Activated T-cell treated with anti-CD3 and anti-CD28 coated beads, Interleukin-2, amount 50 U/mL, for 72 hours (primary cell): Measurements from ENCODE around the gene THSD4. TPM values are rescaled to one million over a fixed set of nuclear protein-coding genes. Genes with fewer than 3 reads are reported as not detected.

Experiments used
- ATAC-seq, 2 donors: fragments of 150-1000 bp; cut with Tn5 transposase; replicated peaks in 1 of 2; 2 replicates each; pipeline ENCODE4 v1.10.0; 2021; ENCODE audit warnings: moderate library complexity in 2 of 2, mild to moderate bottlenecking in 1 of 2
- DNase-seq, 2 donors: peaks; one replicate each; pipeline ENCODE4 v3.0.0; 2021 to 2022; ENCODE audit warnings: mixed read lengths in 1 of 2
- H3K27ac Mint-ChIP-seq: one replicate; pipeline ENCODE4 v1.8.0; 2022; ENCODE audit warnings: mild to moderate bottlenecking, moderate library complexity, mixed read lengths
- H3K27me3 Mint-ChIP-seq: one replicate; pipeline ENCODE4 v1.8.0; 2022; ENCODE audit warnings: low read depth, mixed read lengths
- H3K36me3 Mint-ChIP-seq, 2 donors: one replicate each; pipeline ENCODE4 v1.8.0; 2022; ENCODE audit warnings: mixed read lengths in 2 of 2, mild to moderate bottlenecking in 1 of 2; ENCODE audit not compliant: insufficient read depth in 2 of 2
- H3K4me1 Mint-ChIP-seq: one replicate; pipeline ENCODE4 v1.8.0; 2022; ENCODE audit warnings: low read depth, mixed read lengths
- H3K4me3 Mint-ChIP-seq, 2 donors: one replicate each; pipeline ENCODE4 v1.8.0; 2022; ENCODE audit warnings: mild to moderate bottlenecking in 2 of 2, mixed read lengths in 2 of 2, moderate library complexity in 2 of 2
- H3K9me3 Mint-ChIP-seq, 2 donors: one replicate each; pipeline ENCODE4 v1.8.0; 2022; ENCODE audit warnings: mixed read lengths in 2 of 2
- total RNA-seq, 2 donors: library from RNA; stranded (reverse); gene quantifications; one replicate each; pipeline ENCODE4 v1.2.3, GENCODE V29; 2022

The THSD4 gene
- total RNA-seq, 2 donors from 2014 or later, result not detected

DNA sequence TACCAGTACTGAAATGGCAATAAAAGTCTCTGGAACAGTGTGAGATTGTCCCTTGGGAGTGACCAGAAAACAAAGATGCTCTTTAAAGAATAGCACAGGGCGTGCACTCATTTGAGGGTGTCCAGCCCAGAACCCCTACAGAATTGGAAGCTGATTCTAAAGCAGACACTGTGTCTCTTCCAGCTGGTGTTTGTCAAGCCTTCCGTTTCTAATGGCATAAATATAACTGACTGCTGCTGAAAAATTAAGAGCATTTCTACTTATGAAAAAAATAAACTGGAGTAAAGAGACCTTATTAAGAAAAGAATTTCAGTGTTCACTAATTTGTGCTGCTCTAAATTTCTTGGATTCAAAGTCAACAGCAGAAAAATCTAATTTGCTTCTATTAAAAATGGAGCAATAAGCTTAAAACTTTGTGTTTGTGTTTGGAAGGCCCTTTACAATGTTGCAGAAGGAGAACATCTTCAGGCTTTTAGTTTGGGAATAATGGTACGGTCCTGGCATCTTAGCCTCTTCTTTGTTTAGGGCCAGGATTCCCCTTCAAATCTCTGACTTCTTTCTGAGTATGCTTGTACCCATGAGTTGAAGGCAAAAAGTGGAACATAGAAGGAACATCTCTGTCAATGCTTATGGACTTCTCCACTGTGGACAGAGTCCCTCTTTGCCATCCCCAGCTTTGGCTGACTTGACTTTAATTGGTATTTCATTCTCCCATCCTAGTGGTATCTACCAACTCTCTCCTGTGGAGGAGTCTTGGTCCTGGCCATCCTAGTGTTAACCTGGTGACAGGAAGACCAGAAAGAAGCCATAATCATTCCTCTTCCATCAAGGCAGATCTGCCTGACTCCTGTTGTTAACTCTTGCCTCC lies 65.9 kb downstream of the THSD4 start:
- H3K4me1 Mint-ChIP-seq, result no peaks in the 10 kb centered on the region
- H3K4me3 Mint-ChIP-seq, result no peak overlapping the region
- no peak for DNase-seq
- H3K27ac Mint-ChIP-seq, result no peak overlapping the region
- H3K27me3 Mint-ChIP-seq, result peaks cover 10% of the 10 kb centered on the region
- ATAC-seq, result no peak
- no peaks in the 10 kb centered on the region for H3K36me3 Mint-ChIP-seq
- peaks cover 0 to 2% of the 10 kb centered on the region in 2 donors for H3K9me3 Mint-ChIP-seq

DNA sequence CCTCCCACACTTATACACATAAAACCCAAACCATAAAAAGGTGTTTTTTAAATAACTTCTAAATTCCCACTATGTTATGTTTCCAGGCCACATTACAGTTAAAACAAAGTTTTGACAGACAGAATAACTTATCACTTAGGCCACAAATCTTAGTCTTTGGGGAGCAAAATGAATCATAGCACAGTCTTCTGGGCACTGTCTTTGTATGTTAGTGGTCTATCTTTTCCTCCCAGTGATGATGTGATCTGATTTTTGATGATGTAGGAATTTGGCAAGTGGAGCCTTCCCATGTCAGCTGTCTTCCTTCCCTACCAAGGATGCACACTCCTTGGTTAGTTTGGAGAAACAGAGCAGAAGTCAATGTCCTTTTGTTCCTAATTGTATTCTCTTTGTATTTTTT lies 67.3 kb downstream of the THSD4 start:
- ATAC-seq, result no peak
- Mint-ChIP-seq H3K36me3 (no peaks in the 10 kb centered on the region), H3K4me1 (no peaks in the 10 kb centered on the region), H3K27ac (no peak overlapping the region), H3K27me3 (peaks cover 10% of the 10 kb centered on the region), H3K4me3 (no peak overlapping the region), H3K9me3 (peaks cover 0 to 2% of the 10 kb centered on the region in 2 donors)
- DNase-seq, result no peak

DNA sequence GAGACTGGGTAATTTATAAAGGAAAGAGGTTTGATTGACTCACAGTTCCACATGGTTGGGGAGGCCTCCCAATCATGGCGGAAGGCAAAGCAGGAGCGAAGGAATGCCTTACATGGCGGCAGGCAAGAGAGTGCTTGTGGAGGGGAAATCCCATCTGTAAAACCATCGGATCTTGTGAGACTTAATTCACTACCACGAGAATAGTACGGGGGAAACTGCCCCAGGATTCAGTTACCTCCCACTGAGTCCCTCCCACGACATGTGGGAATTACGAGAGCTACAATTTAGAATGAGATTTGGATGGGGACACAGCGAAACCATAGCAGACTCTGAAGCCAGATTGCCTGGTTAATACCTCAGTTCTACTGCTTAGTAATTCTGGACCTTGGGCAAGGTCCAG lies 67.8 kb downstream of the THSD4 start:
- H3K4me3 Mint-ChIP-seq, result no peak overlapping the region

DNA sequence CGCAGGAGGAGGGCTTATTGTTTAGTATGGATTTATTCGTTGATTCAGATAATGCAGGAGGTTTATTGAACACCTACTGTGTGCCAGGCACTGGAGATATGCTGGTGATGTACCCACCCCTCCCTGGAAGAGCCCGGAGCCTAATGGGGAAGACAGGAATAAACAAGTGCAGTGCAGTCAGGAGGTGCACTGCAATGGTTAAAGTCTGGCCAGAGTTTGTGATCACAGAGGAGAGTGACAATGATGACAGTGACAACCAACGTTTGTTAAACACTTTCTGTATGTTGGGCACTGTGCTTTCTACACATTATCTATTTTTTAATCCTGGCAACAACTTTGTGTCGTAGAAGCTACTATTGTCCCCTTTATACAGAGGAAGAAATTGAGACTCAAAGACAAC lies 70.4 kb downstream of the THSD4 start:
- DNase-seq (no peak), ATAC-seq (no peak)
- Mint-ChIP-seq H3K36me3 (no peaks in the 10 kb centered on the region), H3K4me1 (no peaks in the 10 kb centered on the region), H3K9me3 (peaks cover 0 to 2% of the 10 kb centered on the region in 2 donors), H3K27me3 (peaks cover 10% of the 10 kb centered on the region), H3K4me3 (no peak overlapping the region), H3K27ac (no peak overlapping the region)

More for the DNA sequence above, 67.8 kb downstream of the THSD4 start:
- DNase-seq (no peak), ATAC-seq (no peak)
- H3K9me3 Mint-ChIP-seq, result peaks cover 0 to 2% of the 10 kb centered on the region in 2 donors
- H3K36me3 Mint-ChIP-seq, result no peaks in the 10 kb centered on the region
- no peak overlapping the region for H3K27ac Mint-ChIP-seq
- H3K27me3 Mint-ChIP-seq, result peaks cover 10% of the 10 kb centered on the region
- H3K4me1 Mint-ChIP-seq, result no peaks in the 10 kb centered on the region

DNA sequence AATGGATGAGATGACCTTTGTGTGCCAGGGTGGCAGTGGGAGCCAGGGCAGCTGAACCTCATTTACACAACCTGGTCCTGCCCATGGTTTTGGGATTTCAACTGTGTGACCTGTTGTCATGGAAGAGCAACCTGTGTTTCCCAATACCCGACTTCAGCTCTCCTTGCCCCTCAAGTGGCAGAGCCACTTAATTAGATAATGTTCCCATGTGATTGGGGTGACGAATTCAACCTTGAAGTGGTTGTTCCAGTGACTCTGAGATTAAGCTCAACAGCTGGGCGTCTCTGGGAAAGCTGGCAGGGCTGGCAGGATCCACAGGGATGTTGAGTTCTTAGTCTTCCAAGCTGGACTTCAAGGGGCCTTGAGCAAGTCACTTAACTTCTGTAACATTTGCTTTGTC lies 71.0 kb downstream of the THSD4 start:
- Mint-ChIP-seq H3K27me3 (peaks cover 10% of the 10 kb centered on the region), H3K9me3 (peaks cover 0 to 2% of the 10 kb centered on the region in 2 donors), H3K4me3 (no peak overlapping the region), H3K4me1 (no peaks in the 10 kb centered on the region), H3K27ac (no peak overlapping the region), H3K36me3 (no peaks in the 10 kb centered on the region)
- no peak for ATAC-seq
- DNase-seq, result no peak

DNA sequence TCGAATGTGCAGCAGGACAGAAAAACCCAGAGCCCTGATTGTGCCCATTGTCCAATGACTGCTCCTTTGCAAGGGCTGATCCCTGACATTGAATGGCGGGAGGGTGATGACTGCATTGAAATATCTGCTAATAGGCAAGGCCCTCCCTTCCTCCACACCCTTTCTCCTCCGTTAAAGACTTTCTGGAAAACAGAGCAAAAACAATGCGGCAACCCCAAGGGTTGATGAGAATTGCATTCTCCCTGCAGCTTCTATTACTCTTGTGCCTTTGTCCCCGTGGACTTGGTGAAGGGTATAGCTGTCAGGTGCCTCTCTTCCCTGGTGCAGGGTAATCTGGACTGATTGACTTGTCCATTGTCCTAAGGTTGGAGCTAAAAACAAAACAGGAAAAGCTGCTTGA lies 71.8 kb downstream of the THSD4 start:
- Mint-ChIP-seq H3K27me3 (peaks cover 10% of the 10 kb centered on the region), H3K4me1 (no peaks in the 10 kb centered on the region), H3K27ac (no peak overlapping the region), H3K36me3 (no peaks in the 10 kb centered on the region), H3K9me3 (peaks cover 0 to 2% of the 10 kb centered on the region in 2 donors), H3K4me3 (no peak overlapping the region)
- ATAC-seq, result no peak
- DNase-seq, result no peak

DNA sequence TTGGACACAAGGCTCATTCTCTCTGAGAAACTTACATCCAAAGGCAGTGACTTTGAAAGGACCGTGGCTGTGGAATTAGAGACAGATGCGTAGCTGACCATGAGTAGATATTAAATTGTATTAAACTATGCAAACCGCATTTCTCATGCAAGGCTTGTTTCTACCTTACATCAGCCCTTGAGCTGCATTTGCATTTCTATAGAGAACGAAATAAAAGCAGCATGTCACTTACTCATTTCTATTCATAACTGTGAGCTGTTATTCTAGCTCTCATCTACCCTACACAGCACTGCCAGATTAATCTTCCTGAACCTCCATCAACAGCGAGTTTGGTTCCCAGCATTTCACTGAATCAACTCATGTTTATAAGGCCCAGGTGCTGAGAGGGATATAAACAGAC lies 72.3 kb downstream of the THSD4 start:
- Mint-ChIP-seq H3K4me3 (no peak overlapping the region), H3K27ac (no peak overlapping the region), H3K4me1 (no peaks in the 10 kb centered on the region), H3K36me3 (no peaks in the 10 kb centered on the region), H3K27me3 (peaks cover 10% of the 10 kb centered on the region), H3K9me3 (peaks cover 0 to 2% of the 10 kb centered on the region in 2 donors)
- ATAC-seq, result no peak
- DNase-seq, result no peak

DNA sequence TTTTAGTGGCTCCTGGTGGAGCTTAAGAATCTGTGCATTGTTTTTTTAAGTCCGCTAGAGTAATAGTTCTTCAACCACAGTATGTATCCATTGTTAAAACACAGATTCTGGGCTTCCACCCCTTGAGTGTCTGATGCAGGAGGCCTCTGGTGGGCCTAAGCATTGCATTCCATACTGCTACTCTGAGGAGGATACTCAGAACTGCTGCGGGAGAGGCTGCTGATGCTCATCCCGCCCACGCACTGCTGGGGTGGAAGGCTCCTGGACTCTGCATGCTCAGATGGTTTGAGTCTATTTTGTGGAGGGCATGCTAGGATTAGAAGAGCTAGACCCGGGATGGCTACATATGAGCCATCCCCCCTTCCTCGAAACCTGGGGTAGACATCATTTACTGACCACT lies 74.4 kb downstream of the THSD4 start:
- Mint-ChIP-seq H3K4me1 (no peaks in the 10 kb centered on the region), H3K36me3 (no peaks in the 10 kb centered on the region), H3K9me3 (no peaks in the 10 kb centered on the region), H3K27me3 (peaks cover 10% of the 10 kb centered on the region), H3K4me3 (no peak overlapping the region), H3K27ac (no peak overlapping the region)
- DNase-seq (no peak), ATAC-seq (no peak)

DNA sequence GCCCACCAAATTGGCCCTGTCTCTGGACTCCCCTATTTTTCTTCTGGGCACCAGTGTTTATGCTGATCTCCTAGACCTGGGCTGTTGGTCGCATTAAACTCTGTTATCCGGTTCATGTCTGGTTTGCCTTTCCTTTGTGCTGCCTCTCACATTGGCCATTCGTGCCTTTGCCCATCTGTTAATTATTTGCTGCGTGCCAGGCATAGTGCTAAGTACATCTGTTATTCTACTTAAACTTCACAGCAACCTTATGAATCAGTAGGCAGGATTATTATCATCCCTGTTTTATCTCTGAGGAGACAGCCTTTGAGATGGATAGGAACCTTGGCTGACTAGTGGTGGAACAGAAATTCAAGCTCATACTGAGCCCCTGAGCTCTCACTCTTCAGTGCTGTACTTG lies 76.0 kb downstream of the THSD4 start:
- no peak overlapping the region for H3K4me3 Mint-ChIP-seq
- ATAC-seq (no peak), DNase-seq (no peak)
- no peaks in the 10 kb centered on the region for H3K4me1 Mint-ChIP-seq
- H3K27ac Mint-ChIP-seq, result no peak overlapping the region
- H3K27me3 Mint-ChIP-seq, result no peaks in the 10 kb centered on the region
- peaks cover 0 to 2% of the 10 kb centered on the region in 2 donors for H3K9me3 Mint-ChIP-seq
- no peaks in the 10 kb centered on the region for H3K36me3 Mint-ChIP-seq

DNA sequence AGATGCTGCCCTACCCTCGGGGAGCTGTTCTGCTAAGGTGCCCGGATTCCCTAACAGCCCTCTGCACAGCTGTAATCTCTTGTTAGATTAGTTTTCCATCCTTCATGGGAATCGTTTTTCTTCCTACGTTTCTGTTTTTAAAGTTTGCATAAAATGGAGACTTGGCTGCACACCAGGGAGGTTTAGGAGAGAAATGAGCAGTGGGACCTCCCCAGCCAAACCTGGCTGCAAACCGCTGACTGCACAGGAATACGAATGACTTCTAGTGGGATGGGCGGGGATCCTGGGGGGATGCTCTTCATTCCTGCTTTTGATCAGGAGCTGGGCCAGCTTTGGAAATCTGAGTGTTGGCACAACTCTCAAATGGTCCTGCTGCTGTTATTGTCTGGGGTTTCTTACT lies 77.5 kb downstream of the THSD4 start:
- H3K27ac Mint-ChIP-seq, result no peak overlapping the region
- H3K4me3 Mint-ChIP-seq, result no peak overlapping the region
- no peaks in the 10 kb centered on the region for H3K27me3 Mint-ChIP-seq
- peaks cover 0 to 2% of the 10 kb centered on the region in 2 donors for H3K9me3 Mint-ChIP-seq
- ATAC-seq, result no peak
- H3K36me3 Mint-ChIP-seq, result no peaks in the 10 kb centered on the region
- DNase-seq, result no peak
- no peaks in the 10 kb centered on the region for H3K4me1 Mint-ChIP-seq

DNA sequence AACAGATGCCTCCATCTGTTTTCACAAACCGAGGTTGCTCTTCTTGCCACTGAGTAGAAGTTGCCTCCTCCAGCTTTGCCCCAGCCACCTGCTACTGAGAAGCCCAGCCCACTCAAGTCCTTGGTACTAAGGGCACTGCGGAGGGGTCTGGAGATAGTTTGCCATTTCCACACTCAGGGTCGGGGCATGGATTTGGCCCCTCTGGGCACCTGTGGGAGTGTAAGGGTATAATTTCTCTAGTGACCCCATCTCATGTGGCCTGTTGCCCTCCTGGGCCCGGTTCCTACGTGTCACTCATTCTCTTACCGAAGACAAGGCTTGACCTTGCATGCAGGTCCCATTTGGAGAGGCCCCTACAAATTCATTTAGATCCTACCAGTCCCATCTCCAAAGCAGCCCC lies 79.0 kb downstream of the THSD4 start:
- Mint-ChIP-seq H3K4me3 (no peak overlapping the region), H3K27ac (no peak overlapping the region), H3K9me3 (peaks cover 2 to 3% of the 10 kb centered on the region in 2 donors), H3K36me3 (no peaks in the 10 kb centered on the region), H3K27me3 (no peaks in the 10 kb centered on the region), H3K4me1 (no peaks in the 10 kb centered on the region)
- ATAC-seq, result no peak
- no peak for DNase-seq

DNA sequence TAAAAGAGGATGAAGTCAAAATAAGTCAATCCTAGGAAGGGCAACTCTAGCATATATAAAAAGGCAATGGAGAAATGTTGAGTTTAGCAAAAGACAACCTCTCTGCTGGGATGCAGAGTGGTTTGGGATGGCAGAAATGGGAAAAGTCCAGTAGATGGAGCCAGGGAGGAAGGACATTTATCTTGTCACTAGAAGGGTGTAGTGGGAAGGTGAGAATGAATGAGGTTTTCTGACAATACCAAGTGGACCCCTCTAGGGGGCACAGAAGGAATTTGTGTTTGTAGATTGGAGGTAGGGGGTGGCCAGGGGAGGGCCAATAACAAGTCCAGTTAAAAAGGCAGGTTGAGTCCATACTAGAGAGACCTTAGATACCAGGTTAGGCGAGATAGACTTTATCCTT lies 80.0 kb downstream of the THSD4 start:
- no peak overlapping the region for H3K27ac Mint-ChIP-seq
- no peak for DNase-seq
- no peak overlapping the region for H3K4me3 Mint-ChIP-seq
- no peaks in the 10 kb centered on the region for H3K36me3 Mint-ChIP-seq
- H3K9me3 Mint-ChIP-seq, result peaks cover 2 to 7% of the 10 kb centered on the region in 2 donors
- H3K27me3 Mint-ChIP-seq, result no peaks in the 10 kb centered on the region
- ATAC-seq, result no peak
- H3K4me1 Mint-ChIP-seq, result no peaks in the 10 kb centered on the region

DNA sequence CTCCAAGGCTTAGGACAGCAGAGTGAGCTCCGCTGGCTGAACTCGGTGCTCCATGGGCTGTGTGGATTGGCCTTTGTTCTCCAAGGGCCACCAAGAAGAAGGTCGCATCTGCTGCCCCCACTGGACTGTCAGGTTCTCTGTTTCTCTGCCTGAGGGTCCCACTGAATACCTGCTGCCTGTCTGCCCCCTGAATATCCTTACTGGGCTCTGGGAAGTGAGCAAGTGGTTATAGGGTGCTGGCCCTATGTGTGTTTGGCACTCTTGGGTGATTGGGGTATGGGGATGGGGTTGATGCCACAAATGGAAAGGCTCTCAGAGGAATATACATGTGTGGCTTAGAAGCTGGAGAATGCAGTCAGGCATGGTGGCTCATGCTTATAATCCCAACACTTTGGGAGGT lies 82.3 kb downstream of the THSD4 start:
- DNase-seq (no peak), ATAC-seq (no peak)
- Mint-ChIP-seq H3K27me3 (no peaks in the 10 kb centered on the region), H3K4me1 (no peaks in the 10 kb centered on the region), H3K9me3 (peaks cover 2 to 7% of the 10 kb centered on the region in 2 donors), H3K36me3 (no peaks in the 10 kb centered on the region), H3K27ac (no peak overlapping the region), H3K4me3 (no peak overlapping the region)

DNA sequence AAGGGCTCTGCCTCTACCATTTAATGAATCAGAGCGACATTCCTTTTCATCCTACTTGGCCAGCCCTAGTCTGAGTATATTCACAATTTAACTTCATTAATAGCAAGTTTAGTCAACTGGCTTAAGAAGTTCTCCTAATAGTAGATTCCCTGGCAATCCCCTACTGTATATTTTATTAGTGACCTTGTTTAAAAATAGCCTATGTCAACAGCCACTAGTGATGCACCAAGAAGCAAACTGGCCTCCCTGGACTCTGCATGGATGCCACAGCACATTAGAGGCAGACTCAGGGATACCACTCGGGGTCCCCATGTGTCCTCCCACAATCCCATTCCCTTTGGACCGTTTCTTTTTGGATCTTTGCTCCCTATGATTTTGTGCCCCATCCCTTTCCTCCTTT lies 83.6 kb downstream of the THSD4 start:
- peaks cover 2 to 7% of the 10 kb centered on the region in 2 donors for H3K9me3 Mint-ChIP-seq
- H3K27ac Mint-ChIP-seq, result no peak overlapping the region
- H3K4me1 Mint-ChIP-seq, result no peaks in the 10 kb centered on the region
- DNase-seq, result no peak
- ATAC-seq, result no peak
- no peak overlapping the region for H3K4me3 Mint-ChIP-seq
- H3K27me3 Mint-ChIP-seq, result no peaks in the 10 kb centered on the region
- H3K36me3 Mint-ChIP-seq, result no peaks in the 10 kb centered on the region
